HepG2 (cell line): ENCODE data around the gene SLC25A19. TPM values are rescaled to one million over a fixed set of nuclear protein-coding genes. Genes with fewer than 3 reads are reported as not detected.

Experiments
- AHR ChIP-seq: IDR thresholded peaks from 2 replicates; pipeline ENCODE4 v1.6.1; 2018; ENCODE audit warnings: missing genetic modification reagents, missing compliant biosample characterization
- CEBPB ChIP-seq: IDR thresholded peaks from 2 replicates; pipeline ENCODE4 v1.6.1; 2011; ENCODE audit warnings: low read depth, low read length, improper control_type of control experiment, borderline replicate concordance
- MTF2 ChIP-seq: sonication (generic); formaldehyde crosslinking; IDR thresholded peaks from 2 replicates; pipeline ENCODE4 v1.5.0; 2020; ENCODE audit warnings: missing genetic modification reagents, borderline replicate concordance
- MZF1 ChIP-seq: sonication (generic); formaldehyde crosslinking; IDR thresholded peaks from 2 replicates; pipeline ENCODE4 v1.8.1; 2023; ENCODE audit warnings: mild to moderate bottlenecking, missing genetic modification reagents, borderline replicate concordance
- RBAK ChIP-seq: sonication (generic); formaldehyde crosslinking; IDR thresholded peaks from 2 replicates; pipeline ENCODE4 v1.5.1; 2020; ENCODE audit warnings: mild to moderate bottlenecking, missing genetic modification reagents
- SNAPC2 ChIP-seq: sonication (generic); formaldehyde crosslinking; IDR thresholded peaks from 2 replicates; pipeline ENCODE4 v1.8.1; 2022; ENCODE audit warnings: mild to moderate bottlenecking, missing genetic modification reagents
- STAT5B ChIP-seq: sonication (generic); formaldehyde crosslinking; IDR thresholded peaks from 2 replicates; pipeline ENCODE4 v1.4.0; 2020; ENCODE audit warnings: missing genetic modification reagents
- TOE1 ChIP-seq: sonication (generic); formaldehyde crosslinking; IDR thresholded peaks from 2 replicates; pipeline ENCODE4 v1.4.0; 2020; ENCODE audit warnings: mild to moderate bottlenecking, missing genetic modification reagents
- ZNF136 ChIP-seq: sonication (generic); formaldehyde crosslinking; IDR thresholded peaks from 2 replicates; pipeline ENCODE4 v1.8.1; 2022; ENCODE audit warnings: low read depth, mild to moderate bottlenecking, moderate library complexity, missing genetic modification reagents
- ZNF451 ChIP-seq: sonication (generic); formaldehyde crosslinking; IDR thresholded peaks from 2 replicates; pipeline ENCODE4 v1.5.0; 2020; ENCODE audit warnings: mild to moderate bottlenecking, missing genetic modification reagents
- ZNF792 ChIP-seq: IDR thresholded peaks from 2 replicates; pipeline ENCODE4 v1.6.1; 2016
- polyA plus RNA-seq, 8 experiments: library from polyadenylated mRNA; depleted of rRNA in 3 of 8; stranded (reverse) in 7 of 8; unstranded in 1 of 8; fragments of >200 nt; fragmentation: Illumina TruSeq in 4 of 8; extraction: Trizol in 4 of 8; gene quantifications; 2 replicates each; pipeline versions ENCODE4 v1.2.1 to v1.2.3, GENCODE V29; 2011 to 2016; ENCODE audit warnings: low read depth in 4 of 8, missing spikeins in 1 of 8, mixed read lengths in 1 of 8; ENCODE audit not compliant: insufficient read depth in 1 of 8
- total RNA-seq, 5 experiments: library from RNA; depleted of rRNA; stranded (reverse); fragments of >200 nt; fragmentation: Illumina TruSeq; extraction: Trizol; gene quantifications; 2 replicates each; pipeline ENCODE4 v1.2.3, GENCODE V29; 2016; ENCODE audit warnings: low read depth in 1 of 5
- TF ChIP-seq, protein P1 (sequence below): sonication (generic); formaldehyde crosslinking; IDR thresholded peaks from 2 replicates; pipeline ENCODE4 v1.5.0; 2020; ENCODE audit warnings: mild to moderate bottlenecking, missing genetic modification reagents, borderline replicate concordance
- TF ChIP-seq, protein P2 (sequence below), 2 experiments: sonication (generic) in 1 of 2; formaldehyde crosslinking in 1 of 2; IDR thresholded peaks; 2 replicates each; pipeline versions ENCODE4 v1.4.0 to v1.6.1; 2016 to 2020; ENCODE audit warnings: borderline replicate concordance in 1 of 2, low read depth in 1 of 2, mild to moderate bottlenecking in 1 of 2, missing genetic modification reagents in 1 of 2
- TF ChIP-seq, protein P3 (sequence below): sonication (generic); formaldehyde crosslinking; IDR thresholded peaks from 2 replicates; pipeline ENCODE4 v1.8.0; 2022; ENCODE audit warnings: low read depth, missing genetic modification reagents

SLC25A19 gene
- total and polyA plus RNA-seq, 2 of the 13 experiments (the other 11 are each of a cell fraction or from before 2014, with no cell fraction given), result 24.4 to 41.4 TPM

DNA sequence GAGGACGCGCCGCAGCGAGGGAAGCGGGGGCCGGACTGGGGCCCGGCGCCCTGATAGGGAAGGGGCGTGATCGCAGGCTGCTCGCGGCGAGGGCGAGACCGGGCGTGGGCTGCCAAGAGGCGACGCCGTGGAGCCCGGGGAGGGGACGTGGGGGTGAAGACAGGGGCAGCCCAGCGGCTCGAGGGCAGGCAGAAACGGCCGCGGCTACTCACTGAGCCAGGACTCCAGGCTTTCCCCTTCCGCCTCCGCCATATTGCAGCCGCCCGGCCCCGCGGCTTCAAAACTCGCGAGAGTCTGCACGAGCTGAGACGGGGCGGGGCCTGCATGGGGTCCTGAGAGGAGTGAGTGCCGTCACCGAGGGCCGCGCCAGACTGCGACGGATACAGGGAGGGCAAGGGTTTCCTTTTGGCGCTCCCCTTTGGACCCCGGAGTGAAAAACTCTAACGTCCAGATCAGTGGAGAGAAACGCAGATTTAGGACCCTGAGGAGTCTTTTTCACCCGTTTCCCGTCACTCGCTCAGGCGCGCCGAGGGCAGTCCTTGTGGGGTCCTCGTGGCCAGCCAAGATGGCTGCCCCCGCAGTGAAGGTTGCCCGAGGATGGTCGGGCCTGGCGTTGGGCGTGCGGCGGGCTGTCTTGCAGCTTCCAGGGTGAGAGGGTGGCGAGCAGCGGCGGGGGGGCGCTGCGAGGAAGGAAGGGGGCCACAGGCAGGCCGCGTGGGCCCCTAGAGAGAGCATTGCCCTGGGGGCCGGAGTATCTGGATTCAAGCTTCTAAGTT lies 27.7 kb downstream of the SLC25A19 start, which contains the start of the genes GGA3 and MRPS7 (continued):
- TF ChIP-seq, protein P1, sequence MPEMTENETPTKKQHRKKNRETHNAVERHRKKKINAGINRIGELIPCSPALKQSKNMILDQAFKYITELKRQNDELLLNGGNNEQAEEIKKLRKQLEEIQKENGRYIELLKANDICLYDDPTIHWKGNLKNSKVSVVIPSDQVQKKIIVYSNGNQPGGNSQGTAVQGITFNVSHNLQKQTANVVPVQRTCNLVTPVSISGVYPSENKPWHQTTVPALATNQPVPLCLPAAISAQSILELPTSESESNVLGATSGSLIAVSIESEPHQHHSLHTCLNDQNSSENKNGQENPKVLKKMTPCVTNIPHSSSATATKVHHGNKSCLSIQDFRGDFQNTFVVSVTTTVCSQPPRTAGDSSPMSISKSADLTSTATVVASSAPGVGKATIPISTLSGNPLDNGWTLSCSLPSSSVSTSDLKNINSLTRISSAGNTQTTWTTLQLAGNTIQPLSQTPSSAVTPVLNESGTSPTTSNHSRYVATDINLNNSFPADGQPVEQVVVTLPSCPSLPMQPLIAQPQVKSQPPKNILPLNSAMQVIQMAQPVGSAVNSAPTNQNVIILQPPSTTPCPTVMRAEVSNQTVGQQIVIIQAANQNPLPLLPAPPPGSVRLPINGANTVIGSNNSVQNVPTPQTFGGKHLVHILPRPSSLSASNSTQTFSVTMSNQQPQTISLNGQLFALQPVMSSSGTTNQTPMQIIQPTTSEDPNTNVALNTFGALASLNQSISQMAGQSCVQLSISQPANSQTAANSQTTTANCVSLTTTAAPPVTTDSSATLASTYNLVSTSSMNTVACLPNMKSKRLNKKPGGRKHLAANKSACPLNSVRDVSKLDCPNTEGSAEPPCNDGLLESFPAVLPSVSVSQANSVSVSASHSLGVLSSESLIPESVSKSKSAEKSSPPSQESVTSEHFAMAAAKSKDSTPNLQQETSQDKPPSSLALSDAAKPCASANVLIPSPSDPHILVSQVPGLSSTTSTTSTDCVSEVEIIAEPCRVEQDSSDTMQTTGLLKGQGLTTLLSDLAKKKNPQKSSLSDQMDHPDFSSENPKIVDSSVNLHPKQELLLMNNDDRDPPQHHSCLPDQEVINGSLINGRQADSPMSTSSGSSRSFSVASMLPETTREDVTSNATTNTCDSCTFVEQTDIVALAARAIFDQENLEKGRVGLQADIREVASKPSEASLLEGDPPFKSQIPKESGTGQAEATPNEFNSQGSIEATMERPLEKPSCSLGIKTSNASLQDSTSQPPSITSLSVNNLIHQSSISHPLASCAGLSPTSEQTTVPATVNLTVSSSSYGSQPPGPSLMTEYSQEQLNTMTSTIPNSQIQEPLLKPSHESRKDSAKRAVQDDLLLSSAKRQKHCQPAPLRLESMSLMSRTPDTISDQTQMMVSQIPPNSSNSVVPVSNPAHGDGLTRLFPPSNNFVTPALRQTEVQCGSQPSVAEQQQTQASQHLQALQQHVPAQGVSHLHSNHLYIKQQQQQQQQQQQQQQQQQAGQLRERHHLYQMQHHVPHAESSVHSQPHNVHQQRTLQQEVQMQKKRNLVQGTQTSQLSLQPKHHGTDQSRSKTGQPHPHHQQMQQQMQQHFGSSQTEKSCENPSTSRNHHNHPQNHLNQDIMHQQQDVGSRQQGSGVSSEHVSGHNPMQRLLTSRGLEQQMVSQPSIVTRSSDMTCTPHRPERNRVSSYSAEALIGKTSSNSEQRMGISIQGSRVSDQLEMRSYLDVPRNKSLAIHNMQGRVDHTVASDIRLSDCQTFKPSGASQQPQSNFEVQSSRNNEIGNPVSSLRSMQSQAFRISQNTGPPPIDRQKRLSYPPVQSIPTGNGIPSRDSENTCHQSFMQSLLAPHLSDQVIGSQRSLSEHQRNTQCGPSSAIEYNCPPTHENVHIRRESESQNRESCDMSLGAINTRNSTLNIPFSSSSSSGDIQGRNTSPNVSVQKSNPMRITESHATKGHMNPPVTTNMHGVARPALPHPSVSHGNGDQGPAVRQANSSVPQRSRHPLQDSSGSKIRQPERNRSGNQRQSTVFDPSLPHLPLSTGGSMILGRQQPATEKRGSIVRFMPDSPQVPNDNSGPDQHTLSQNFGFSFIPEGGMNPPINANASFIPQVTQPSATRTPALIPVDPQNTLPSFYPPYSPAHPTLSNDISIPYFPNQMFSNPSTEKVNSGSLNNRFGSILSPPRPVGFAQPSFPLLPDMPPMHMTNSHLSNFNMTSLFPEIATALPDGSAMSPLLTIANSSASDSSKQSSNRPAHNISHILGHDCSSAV (CRISPR knock-in tag), result 0 out of 2 replicates have a peak, but pooled peaks have one; percentile 43
- peak; percentile 87; the same call in 1 of the 2 replicates for TF ChIP-seq SNAPC2 (CRISPR knock-in tag)
- no peak; the same call in 1 of the 2 replicates for TF ChIP-seq RBAK (CRISPR knock-in tag)
- peak; percentile 77 for TF ChIP-seq ZNF792
- TF ChIP-seq, protein P2, sequence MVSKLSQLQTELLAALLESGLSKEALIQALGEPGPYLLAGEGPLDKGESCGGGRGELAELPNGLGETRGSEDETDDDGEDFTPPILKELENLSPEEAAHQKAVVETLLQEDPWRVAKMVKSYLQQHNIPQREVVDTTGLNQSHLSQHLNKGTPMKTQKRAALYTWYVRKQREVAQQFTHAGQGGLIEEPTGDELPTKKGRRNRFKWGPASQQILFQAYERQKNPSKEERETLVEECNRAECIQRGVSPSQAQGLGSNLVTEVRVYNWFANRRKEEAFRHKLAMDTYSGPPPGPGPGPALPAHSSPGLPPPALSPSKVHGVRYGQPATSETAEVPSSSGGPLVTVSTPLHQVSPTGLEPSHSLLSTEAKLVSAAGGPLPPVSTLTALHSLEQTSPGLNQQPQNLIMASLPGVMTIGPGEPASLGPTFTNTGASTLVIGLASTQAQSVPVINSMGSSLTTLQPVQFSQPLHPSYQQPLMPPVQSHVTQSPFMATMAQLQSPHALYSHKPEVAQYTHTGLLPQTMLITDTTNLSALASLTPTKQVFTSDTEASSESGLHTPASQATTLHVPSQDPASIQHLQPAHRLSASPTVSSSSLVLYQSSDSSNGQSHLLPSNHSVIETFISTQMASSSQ (IDR thresholded peaks at IDR 0.05; ENCODE audit: low read depth), result peak; percentile 34; the same call in 1 of the 2 replicates
- TF ChIP-seq, protein P2 (CRISPR knock-in tag; IDR thresholded peaks at IDR 0.05; ENCODE audit: borderline replicate concordance), result peak; percentile 62; the same call in 1 of the 2 replicates
- no peak for TF ChIP-seq MZF1 (CRISPR knock-in tag)
- peak; percentile 86; the same call in 1 of the 2 replicates for TF ChIP-seq ZNF136 (CRISPR knock-in tag)
- TF ChIP-seq, protein P3, sequence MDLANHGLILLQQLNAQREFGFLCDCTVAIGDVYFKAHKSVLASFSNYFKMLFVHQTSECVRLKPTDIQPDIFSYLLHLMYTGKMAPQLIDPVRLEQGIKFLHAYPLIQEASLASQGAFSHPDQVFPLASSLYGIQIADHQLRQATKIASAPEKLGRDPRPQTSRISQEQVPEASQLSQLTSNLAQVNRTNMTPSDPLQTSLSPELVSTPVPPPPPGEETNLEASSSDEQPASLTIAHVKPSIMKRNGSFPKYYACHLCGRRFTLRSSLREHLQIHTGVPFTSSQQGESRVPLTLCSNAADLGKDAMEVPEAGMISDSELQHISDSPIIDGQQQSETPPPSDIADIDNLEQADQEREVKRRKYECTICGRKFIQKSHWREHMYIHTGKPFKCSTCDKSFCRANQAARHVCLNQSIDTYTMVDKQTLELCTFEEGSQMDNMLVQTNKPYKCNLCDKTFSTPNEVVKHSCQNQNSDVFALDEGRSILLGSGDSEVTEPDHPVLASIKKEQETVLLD (CRISPR knock-in tag), result peak; percentile 44
- no peak for TF ChIP-seq MTF2 (CRISPR knock-in tag)
- no peak for TF ChIP-seq CEBPB
- TF ChIP-seq AHR, result 0 out of 2 replicates have a peak, but pooled peaks have one; percentile 30
- TF ChIP-seq STAT5B (CRISPR knock-in tag), result peak; percentile 23
- TF ChIP-seq TOE1 (CRISPR knock-in tag), result 0 out of 2 replicates have a peak, but pooled peaks have one; percentile 55
- no peak for TF ChIP-seq ZNF451 (CRISPR knock-in tag)
